Activated T-helper 9 cell treated with anti-CD3 and anti-CD28 coated beads, Interleukin-2, amount 50 U/mL, for 16 hours (primary cell): ENCODE results near the gene TIMELESS.
"Not testable (repeated sequence)": the region's sequence is repeated elsewhere in the genome, so short reads cannot be mapped to it uniquely, and the experiment has no call there.

Source experiments
- DNase-seq: peaks from one replicate; pipeline ENCODE4 v3.0.0-alpha.2; 2020; ENCODE audit warnings: low read depth

Gene TIMELESS

GRCh38 chr12:56401612-56402011 is 47.6 kb downstream of the TIMELESS start:
- not testable (repeated sequence) for DNase-seq

GRCh38 chr12:56401125-56401524 is 48.1 kb downstream of the TIMELESS start:
- not testable (repeated sequence) for DNase-seq

GRCh38 chr12:56399466-56399865 is 49.8 kb downstream of the TIMELESS start:
- DNase-seq = not testable (repeated sequence)

- DNase-seq = no peak
Observed at GRCh38 chr12:56398324-56398723, 50.9 kb downstream of the TIMELESS start.

GRCh38 chr12:56392331-56392730 is 56.9 kb downstream of the TIMELESS start:
- DNase-seq = no peak

- DNase-seq = no peak
Observed at GRCh38 chr12:56391721-56392120, 57.5 kb downstream of the TIMELESS start.

- no peak for DNase-seq
Observed at GRCh38 chr12:56389412-56389811, 59.8 kb downstream of the TIMELESS start.

- no peak for DNase-seq
Observed at GRCh38 chr12:56387152-56387736, 62.0 kb downstream of the TIMELESS start.

- DNase-seq = no peak
Observed at GRCh38 chr12:56385873-56386272, 63.4 kb downstream of the TIMELESS start.

- no peak for DNase-seq
Observed at GRCh38 chr12:56382611-56383010, 66.6 kb downstream of the TIMELESS start.

GRCh38 chr12:56377989-56378316 is 71.3 kb downstream of the TIMELESS start:
- no peak for DNase-seq

- DNase-seq = no peak
Observed at GRCh38 chr12:56377310-56377988, 71.8 kb downstream of the TIMELESS start.

- no peak for DNase-seq
Observed at GRCh38 chr12:56375598-56376434, 73.4 kb downstream of the TIMELESS start.

GRCh38 chr12:56374726-56375597 is 74.3 kb downstream of the TIMELESS start:
- DNase-seq = no peak

- no peak for DNase-seq
Observed at GRCh38 chr12:56373515-56373914, 75.7 kb downstream of the TIMELESS start.

GRCh38 chr12:56366948-56367347 is 82.3 kb downstream of the TIMELESS start:
- no peak for DNase-seq
